Peyer's patch (tissue), 4 donors: ENCODE measurements around the gene SMIM26.

Experiments
- CTCF ChIP-seq, 6 experiments: fragments of 450-650 bp in 4 of 6; fragments of 200-600 bp in 2 of 6; sonication (generic) in 1 of 6; IDR thresholded peaks; one replicate each; pipeline ENCODE4 v1.5.1; 2017 to 2019; ENCODE audit warnings: antibody characterized with exemption in 6 of 6, mild to moderate bottlenecking in 3 of 6, moderate library complexity in 1 of 6
- POLR2A ChIP-seq, 2 donors: fragments of 450-650 bp; IDR thresholded peaks; one replicate each; pipeline ENCODE4 v1.5.1; 2017; ENCODE audit warnings: antibody characterized with exemption in 2 of 2, mild to moderate bottlenecking in 2 of 2, moderate library complexity in 2 of 2

- no peak for TF ChIP-seq POLR2A (IDR thresholded peaks at IDR 0.05)
- no peak for TF ChIP-seq CTCF (IDR thresholded peaks at IDR 0.05)
Observed at GRCh38 chr20:18613553-18613952, 46.3 kb downstream of the SMIM26 start.
